Psoas muscle (tissue), 8 donors: ENCODE measurements around the gene PRPH2. TPM values are rescaled to one million over a fixed set of nuclear protein-coding genes. Genes with fewer than 3 reads are reported as not detected.
A peak's percentile ranks its signal among the peaks of the same experiment; 100 is the strongest.

Experiments
- ATAC-seq, 4 donors: fragments of 200-7000 bp; cut with Tn5 transposase; one replicate each; pipeline ENCODE4 v1.9.1; 2020; ENCODE audit warnings: moderate library complexity in 3 of 4, mild to moderate bottlenecking in 2 of 4
- DNase-seq, 2 donors: peaks; one replicate each; pipeline ENCODE4 v3.0.0-alpha.2; 2020
- H3K27ac ChIP-seq: fragments of 200-600 bp; one replicate; pipeline ENCODE4 v1.8.0; 2022
- H3K27me3 ChIP-seq, 3 donors: fragments of 200-600 bp in 1 of 3; one replicate each; pipeline versions ENCODE4 v1.6.1 to v1.8.0; 2013 to 2022; ENCODE audit warnings: low read length in 2 of 3, mild to moderate bottlenecking in 2 of 3, moderate library complexity in 1 of 3; ENCODE audit not compliant: insufficient read depth in 3 of 3
- H3K36me3 ChIP-seq, 2 donors: fragments of 200-600 bp in 1 of 2; one replicate each; pipeline versions ENCODE4 v1.6.1 to v1.8.0; 2013 to 2022; ENCODE audit warnings: low read depth in 1 of 2, mild to moderate bottlenecking in 1 of 2, moderate library complexity in 1 of 2; ENCODE audit not compliant: insufficient read depth in 1 of 2
- H3K4me1 ChIP-seq: fragments of 200-600 bp; one replicate; pipeline ENCODE4 v1.8.0; 2022
- H3K4me3 ChIP-seq: fragments of 200-600 bp; one replicate; pipeline ENCODE4 v1.8.0; 2022; ENCODE audit warnings: mild to moderate bottlenecking
- H3K9me3 ChIP-seq: fragments of 200-600 bp; one replicate; pipeline ENCODE4 v1.8.0; 2022
- CTCF ChIP-seq: fragments of 200-600 bp; IDR thresholded peaks from one replicate; pipeline ENCODE4 v1.8.0; 2022; ENCODE audit warnings: antibody characterized with exemption
- WGBS, 3 donors: extraction: QIAGEN DNeasy Blood & Tissue Kit; methylation state at CpG; one replicate each; pipeline versions ENCODE4 v1.1.6 to v1.1.7; 2013; 5-methylcytosine and 5-hydroxymethylcytosine counted together
- intact Hi-C, 2 donors: fragments of 100-400 bp; cut with DNase I; formaldehyde crosslinking; loops; one replicate each; pipeline versions ENCODE4 v1.11.0 to v1.14.2; 2022
- polyA plus RNA-seq, 3 donors: library from polyadenylated mRNA; stranded (reverse); fragments of 200-250 nt; gene quantifications; one replicate each; pipeline ENCODE4 v1.2.3, GENCODE V29; 2013
- total RNA-seq, 4 donors: library from RNA; stranded (reverse); fragmentation: NEBNext Ultra II Directional in 2 of 4; extraction: Animal tissue kit (Norgen Biotek cat#: 25700) in 2 of 4; gene quantifications; one replicate each; pipeline versions ENCODE4 v1.2.1 to v1.2.4, GENCODE V29; 2021 to 2023
- donor health status: healthy with polysubstance abuse.
- donor health status: DM: no; HTN: no; CAD: no; lungs with moderate emphysema.
- donor health status: Bipolar disorder and iron deficiency.
- donor health status: healthy.
- donor health status: DM: yes; HTN: yes; CAD: no.
- donor health status: DM: no; HTN: no; CAD: no.
- donor health status: DM: no; HTN: no; CAD: no.
- donor health status: DM: yes; HTN: yes; CAD: no.

PRPH2 gene
- total and polyA plus RNA-seq, 7 donors, result 0.13 to 4.9 (median 2.8) TPM

GRCh38 chr6:42693725-42694323 lies 28.6 kb downstream of the PRPH2 start:
- Histone ChIP-seq H3K36me3 (peaks cover 6 to 67% of the 10 kb centered on the region in 2 donors), H3K27ac (peak overlapping the region; percentile 81)

GRCh38 chr6:42692137-42692911 lies 30.1 kb downstream of the PRPH2 start:
- Histone ChIP-seq H3K36me3 (peaks cover 6 to 74% of the 10 kb centered on the region in 2 donors), H3K27ac (peak overlapping the region; percentile 81), H3K4me3 (no peak overlapping the region), H3K27me3 (no peaks in the 10 kb centered on the region), H3K9me3 (no peaks in the 10 kb centered on the region), H3K4me1 (peaks cover 65% of the 10 kb centered on the region)
- intact Hi-C loops, result no loop called here
- WGBS, 3 donors, result 75 to 87% (median 78%) methylated on average over 4 of the region's 4 CpGs
- DNase-seq, result peak in 1 of 2 donors; percentile 33
- TF ChIP-seq CTCF, result no peak
- peak in 2 of 4 donors; percentile 24 to 35 for ATAC-seq

More at GRCh38 chr6:42693725-42694323, 28.6 kb downstream of the PRPH2 start:
- no peak for TF ChIP-seq CTCF
- Histone ChIP-seq H3K4me3 (no peak overlapping the region), H3K4me1 (peaks cover 63% of the 10 kb centered on the region), H3K27me3 (no peaks in the 10 kb centered on the region), H3K9me3 (no peaks in the 10 kb centered on the region)
- DNase-seq (no peak), ATAC-seq (no peak)
- 57 to 73% (median 69%) methylated on average over 2 of the region's 2 CpGs for WGBS, 3 donors
- intact Hi-C loops, result no loop called here

DNA sequence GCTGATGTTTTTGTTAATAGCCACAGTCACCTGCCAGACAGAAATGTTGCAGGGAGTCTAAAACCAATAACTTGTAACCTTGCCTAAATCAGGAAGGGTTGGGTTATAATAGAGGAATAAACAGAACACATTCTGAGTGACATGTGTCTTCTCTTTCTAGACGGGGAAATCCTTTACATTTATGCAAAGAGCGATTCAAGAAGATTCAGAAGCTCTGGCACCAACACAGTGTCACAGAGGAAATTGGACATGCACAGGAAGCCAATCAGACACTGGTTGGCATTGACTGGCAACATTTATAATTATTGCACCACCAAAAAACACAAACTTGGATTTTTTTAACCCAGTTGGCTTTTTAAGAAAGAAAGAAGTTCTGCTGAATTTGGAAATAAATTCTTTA lies 31.5 kb downstream of the PRPH2 start:
- no peaks in the 10 kb centered on the region for H3K27me3 ChIP-seq
- no peak for TF ChIP-seq CTCF
- H3K4me1 ChIP-seq, result peaks cover 58% of the 10 kb centered on the region
- WGBS, 3 donors, result 58 to 75% (median 71%) methylated on average over 2 of the region's 2 CpGs
- peaks cover 6 to 77% of the 10 kb centered on the region in 2 donors for H3K36me3 ChIP-seq
- H3K27ac ChIP-seq, result peak overlapping the region; percentile 81
- no peaks in the 10 kb centered on the region for H3K9me3 ChIP-seq
- intact Hi-C loops, result no loop called here
- no peak for ATAC-seq
- no peak overlapping the region for H3K4me3 ChIP-seq
- no peak for DNase-seq

DNA sequence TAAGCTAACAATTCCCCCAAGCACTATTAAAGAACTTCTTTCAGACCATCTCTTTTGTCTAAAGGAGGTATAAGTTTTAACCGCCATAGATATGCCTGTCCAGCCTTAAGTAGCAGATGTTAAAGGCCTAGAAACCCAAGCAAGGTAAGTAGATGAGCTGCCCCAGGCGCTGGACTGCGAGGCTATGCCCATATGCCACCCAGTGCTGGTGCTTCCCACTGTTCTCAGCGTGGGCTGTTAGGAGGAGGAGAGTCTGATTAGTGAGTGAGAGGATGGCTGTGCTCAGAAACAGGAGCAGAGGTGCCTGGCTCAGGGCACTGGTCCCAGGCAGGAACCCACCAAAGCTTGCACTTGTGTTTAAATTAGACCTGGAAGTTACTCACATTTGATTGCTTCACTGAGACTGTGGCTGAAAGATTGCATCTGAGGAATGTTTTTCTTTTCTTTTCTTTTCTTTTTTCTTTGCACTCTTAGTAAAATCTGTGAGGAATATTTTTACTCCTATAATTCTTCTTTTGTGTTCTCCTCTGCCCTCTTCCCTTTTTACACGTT lies 32.2 kb downstream of the PRPH2 start:
- no peaks in the 10 kb centered on the region for H3K9me3 ChIP-seq
- 89 to 93% (median 90%) methylated on average over 5 of the region's 5 CpGs for WGBS, 3 donors
- DNase-seq (no peak), ATAC-seq (peak in 2 of 4 donors; percentile 33 to 44)
- H3K4me1 ChIP-seq, result peaks cover 57% of the 10 kb centered on the region
- peak overlapping the region; percentile 81 for H3K27ac ChIP-seq
- H3K4me3 ChIP-seq, result no peak overlapping the region
- intact Hi-C loops, result no loop called here
- no peak for TF ChIP-seq CTCF
- H3K36me3 ChIP-seq, result peaks cover 6 to 84% of the 10 kb centered on the region in 2 donors
- no peaks in the 10 kb centered on the region for H3K27me3 ChIP-seq
